Mesothelial cell of epicardium (in vitro differentiated cells): Measurements from ENCODE around the gene COMMD7. TPM values are rescaled to one million over a fixed set of nuclear protein-coding genes. Genes with fewer than 3 reads are reported as not detected.

ENCODE experiments used
- DNase-seq, 2 experiments: peaks; one replicate each; pipeline ENCODE4 v3.0.0; 2021; ENCODE audit warnings: low spot score in 2 of 2; ENCODE audit not compliant: unreplicated experiment in 2 of 2
- H3K27ac Mint-ChIP-seq: 2 replicates; pipeline ENCODE4 v1.8.0; 2021; ENCODE audit warnings: mixed read lengths
- H3K27me3 Mint-ChIP-seq: 2 replicates; pipeline ENCODE4 v1.8.0; 2021; ENCODE audit warnings: low read depth, mixed read lengths
- H3K36me3 Mint-ChIP-seq: 2 replicates; pipeline ENCODE4 v1.8.0; 2021; ENCODE audit warnings: mixed read lengths
- H3K4me1 Mint-ChIP-seq: 2 replicates; pipeline ENCODE4 v1.8.0; 2021; ENCODE audit warnings: mixed read lengths
- H3K4me3 Mint-ChIP-seq: 2 replicates; pipeline ENCODE4 v1.8.0; 2021; ENCODE audit warnings: mild to moderate bottlenecking, moderate library complexity, mixed read lengths
- H3K9me3 Mint-ChIP-seq: 2 replicates; pipeline ENCODE4 v1.8.0; 2021; ENCODE audit warnings: mixed read lengths
- CTCF ChIP-seq: fragments of 200-600 bp; sonication (generic); IDR thresholded peaks from one replicate; pipeline ENCODE4 v1.5.0; 2021; ENCODE audit warnings: antibody characterized with exemption; ENCODE audit not compliant: unreplicated experiment
- total RNA-seq: library from RNA; stranded (reverse); gene quantifications from 3 replicates; pipeline ENCODE4 v1.2.1, GENCODE V29; 2021

The COMMD7 gene
- total RNA-seq, 1 donor from 2014 or later: 40.8 TPM

DNA sequence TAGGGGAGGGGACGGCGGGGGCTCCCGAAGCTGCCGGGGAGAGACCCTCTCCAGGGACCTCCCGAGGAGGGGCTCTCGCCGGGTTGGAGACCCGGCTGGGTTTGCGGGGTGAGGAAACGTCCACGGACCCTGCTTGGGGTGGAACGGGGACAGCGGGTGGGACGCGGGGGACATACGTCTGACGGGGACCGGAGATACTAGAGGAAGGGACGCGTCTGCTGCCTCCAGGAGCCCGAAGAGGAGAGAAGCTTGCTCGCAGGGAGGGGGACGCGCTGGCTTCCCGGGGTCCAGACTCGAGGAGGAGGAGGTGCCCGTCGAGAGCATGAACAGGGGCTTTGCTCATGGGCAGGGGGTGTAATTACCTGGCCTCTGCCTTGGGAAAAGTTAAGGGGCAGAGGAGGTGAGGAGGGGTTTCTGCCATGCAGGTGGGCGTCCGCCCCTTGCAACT, 19.5 kb upstream of the COMMD7 start:
- TF ChIP-seq CTCF: no peak
- peak overlapping the region; percentile 90 for H3K4me3 Mint-ChIP-seq
- peak overlapping the region; percentile 21 for H3K27ac Mint-ChIP-seq
- no peaks in the 10 kb centered on the region for H3K27me3 Mint-ChIP-seq
- no peaks in the 10 kb centered on the region for H3K36me3 Mint-ChIP-seq
- DNase-seq: peak in 1 of 2 experiments; percentile 58
- no peaks in the 10 kb centered on the region for H3K9me3 Mint-ChIP-seq
- peaks cover 18% of the 10 kb centered on the region for H3K4me1 Mint-ChIP-seq

DNA sequence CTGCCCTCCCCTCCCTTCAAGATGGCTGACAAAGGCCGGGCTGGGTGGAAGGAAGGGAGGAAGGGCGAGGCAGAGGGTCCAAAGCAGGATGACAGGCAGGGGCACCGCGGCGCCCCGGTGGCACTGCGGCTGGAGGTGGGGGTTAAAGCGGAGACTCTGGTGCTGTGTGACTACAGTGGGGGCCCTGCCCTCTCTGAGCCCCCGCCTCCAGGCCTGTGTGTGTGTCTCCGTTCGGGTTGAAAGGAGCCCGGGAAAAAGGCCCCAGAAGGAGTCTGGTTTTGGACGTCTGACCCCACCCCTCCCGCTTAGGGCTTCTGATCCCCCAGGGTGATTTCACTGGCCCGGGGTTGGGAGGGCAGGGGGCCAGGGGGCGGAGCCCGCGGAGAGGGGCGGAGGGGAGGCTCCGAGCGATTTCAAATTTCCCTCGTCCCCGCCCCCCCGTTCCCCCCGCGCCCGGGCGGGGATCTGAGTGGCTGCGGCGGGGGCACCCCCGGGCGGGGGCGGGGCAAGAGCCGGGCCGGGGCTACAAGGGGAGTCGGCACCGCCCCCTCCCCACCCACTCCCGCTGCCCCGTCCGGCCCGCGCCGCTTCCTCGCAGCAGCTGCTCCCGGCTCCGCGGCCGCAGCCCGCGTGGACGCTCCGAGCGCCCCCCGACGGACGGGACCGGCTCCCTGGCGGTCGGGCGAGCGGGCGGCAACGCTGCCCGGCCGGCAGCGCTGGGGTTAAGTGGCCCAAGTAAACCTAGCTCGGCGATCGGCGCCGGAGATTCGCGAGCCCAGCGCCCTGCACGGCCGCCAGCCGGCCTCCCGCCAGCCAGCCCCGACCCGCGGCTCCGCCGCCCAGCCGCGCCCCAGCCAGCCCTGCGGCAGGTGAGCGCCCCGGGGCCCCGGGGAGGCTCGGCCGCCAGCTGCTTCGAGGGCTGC, 18.8 kb upstream of the COMMD7 start, which contains the start of gene DNMT3B:
DNMT3B (plus strand) TSS at position 555 of the 923 bp plus-strand sequence. CDS start 17,939 bp downstream, outside the sequence.
- Mint-ChIP-seq H3K4me3 (peak within 1 kb of the TSS; percentile 90), H3K36me3 (no peaks in the 10 kb centered on the region), H3K27ac (peak within 1 kb of the TSS; percentile 60), H3K4me1 (peaks cover 15% of the 10 kb centered on the region), H3K9me3 (no peaks in the 10 kb centered on the region), H3K27me3 (no peaks in the 10 kb centered on the region)
- no peak for TF ChIP-seq CTCF
- peak; percentile 69 to 81 for DNase-seq

- Mint-ChIP-seq H3K4me1 (peaks cover 15% of the 10 kb centered on the region), H3K27ac (peak overlapping the region; percentile 60), H3K4me3 (peak overlapping the region; percentile 70), H3K27me3 (no peaks in the 10 kb centered on the region), H3K9me3 (no peaks in the 10 kb centered on the region), H3K36me3 (no peaks in the 10 kb centered on the region)
- no peak for DNase-seq
- TF ChIP-seq CTCF: no peak
Measured at GRCh38 chr20:32761417-32761830, 18.2 kb upstream of the COMMD7 start.

DNA sequence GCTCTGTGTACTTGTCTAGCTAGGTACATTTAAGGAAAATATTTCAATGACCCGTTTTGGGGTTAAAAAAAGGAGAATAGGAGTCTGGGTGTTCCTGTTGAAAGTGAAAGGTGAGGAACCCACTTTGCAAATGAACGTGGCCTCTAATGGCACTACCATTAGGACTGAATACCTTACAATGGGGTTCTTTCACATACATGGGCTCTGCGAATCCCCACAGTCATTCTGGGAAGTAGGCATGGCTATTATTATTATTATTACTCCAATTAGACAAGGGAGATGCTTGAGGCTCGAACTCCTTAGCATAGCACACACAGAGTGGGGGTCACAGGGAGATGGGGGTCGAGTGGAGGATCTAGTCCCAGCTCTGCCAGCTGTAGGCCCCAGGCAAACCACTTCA, 12.9 kb upstream of the COMMD7 start:
- TF ChIP-seq CTCF: no peak
- Mint-ChIP-seq H3K4me1 (peaks cover 12% of the 10 kb centered on the region), H3K9me3 (no peaks in the 10 kb centered on the region), H3K4me3 (no peak overlapping the region), H3K36me3 (no peaks in the 10 kb centered on the region), H3K27ac (no peak overlapping the region), H3K27me3 (no peaks in the 10 kb centered on the region)
- DNase-seq: no peak

DNA sequence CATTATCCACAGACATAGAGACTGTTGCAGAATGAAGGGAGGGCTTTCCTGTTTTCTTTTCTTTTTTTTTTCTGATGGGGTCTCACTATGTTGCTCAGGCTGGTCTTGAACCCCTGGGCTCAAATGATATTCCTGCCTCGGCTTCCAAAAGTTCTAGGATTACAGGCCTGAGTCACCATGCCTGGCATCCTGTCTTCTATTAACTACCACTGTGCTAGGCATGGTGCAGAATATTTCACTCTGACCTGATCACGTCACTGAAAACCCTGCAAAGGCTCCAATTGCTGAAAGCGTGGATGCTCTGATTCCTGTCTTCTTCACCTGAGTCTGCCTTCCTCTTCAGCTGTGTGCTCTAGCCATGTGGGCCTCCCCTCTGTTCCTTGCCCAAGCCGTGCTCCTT, 10.5 kb upstream of the COMMD7 start:
- peaks cover 25% of the 10 kb centered on the region for H3K4me1 Mint-ChIP-seq
- no peak overlapping the region for H3K27ac Mint-ChIP-seq
- no peak for TF ChIP-seq CTCF
- DNase-seq: no peak
- no peaks in the 10 kb centered on the region for H3K9me3 Mint-ChIP-seq
- no peak overlapping the region for H3K4me3 Mint-ChIP-seq
- no peaks in the 10 kb centered on the region for H3K36me3 Mint-ChIP-seq
- H3K27me3 Mint-ChIP-seq: no peaks in the 10 kb centered on the region
